ENCODE data around the gene CGB7.
A peak's percentile ranks its signal among the peaks of the same experiment; 100 is the strongest.
"Not testable (repeated sequence)": the region's sequence is repeated elsewhere in the genome, so short reads cannot be mapped to it uniquely, and the experiment has no call there.

CGB7 gene

DNA sequence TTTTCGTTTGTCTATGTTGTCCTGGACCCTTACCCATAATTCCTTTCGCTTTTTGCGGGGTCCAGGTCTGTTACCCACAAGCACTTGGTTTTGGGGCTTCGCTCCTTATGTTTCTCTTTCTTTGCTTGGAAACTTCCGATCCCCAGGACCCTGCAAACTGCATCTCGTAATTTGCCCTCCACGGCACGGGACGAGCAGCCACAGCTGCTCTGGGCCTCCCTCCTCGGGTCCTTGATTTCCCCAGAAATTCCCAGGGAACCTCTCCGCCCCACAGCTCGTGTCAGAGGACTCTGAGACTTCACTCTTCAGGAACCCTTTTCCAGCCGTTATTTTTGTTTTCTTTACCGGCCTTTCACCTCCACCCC, 28.3 kb upstream of the CGB7 start:
- ATAC-seq (replicated peaks) (no peak), DNase-seq (no peak)
- Mint-ChIP-seq H3K27ac (peak overlapping the region; percentile 98), H3K27me3 (peaks cover 0 to 5% of the 10 kb centered on the region in 2 donors), H3K4me3 (peak overlapping the region; percentile 98), H3K4me1 (peaks cover 24 to 47% of the 10 kb centered on the region in 2 donors), H3K9me3 (no peaks in the 10 kb centered on the region), H3K36me3 (peaks cover 29 to 31% of the 10 kb centered on the region in 2 donors)

- peaks cover 0 to 11% of the 10 kb centered on the region in 2 donors for H3K27me3 Mint-ChIP-seq
- H3K36me3 Mint-ChIP-seq, result peaks cover 23 to 25% of the 10 kb centered on the region in 2 donors
- peak within 1 kb of the TSS; percentile 98 for H3K27ac Mint-ChIP-seq
- no peaks in the 10 kb centered on the region for H3K9me3 Mint-ChIP-seq
- DNase-seq, result peak; percentile 99
- peak within 1 kb of the TSS; percentile 98 for H3K4me3 Mint-ChIP-seq
- peak; percentile 96 to 98 for ATAC-seq (replicated peaks)
- peaks cover 19 to 41% of the 10 kb centered on the region in 2 donors for H3K4me1 Mint-ChIP-seq
These were observed 27.7 kb upstream of the CGB7 start, which contains the start of gene SNRNP70 for GRCh38 chr19:49085020-49085867. Gene SNRNP70, plus strand, starts transcription at chr19:49085451. Its CDS starts 964 bp downstream, at chr19:49086415.

- DNase-seq (no peak), ATAC-seq (replicated peaks) (no peak)
- peaks cover 20 to 21% of the 10 kb centered on the region in 2 donors for H3K36me3 Mint-ChIP-seq
- peaks cover 0 to 11% of the 10 kb centered on the region in 2 donors for H3K27me3 Mint-ChIP-seq
- peaks cover 19 to 39% of the 10 kb centered on the region in 2 donors for H3K4me1 Mint-ChIP-seq
- H3K9me3 Mint-ChIP-seq, result no peaks in the 10 kb centered on the region
- H3K27ac Mint-ChIP-seq, result peak overlapping the region; percentile 98
- peak overlapping the region; percentile 98 for H3K4me3 Mint-ChIP-seq
These were observed 26.9 kb upstream of the CGB7 start for GRCh38 chr19:49084206-49085019.

GRCh38 chr19:49081273-49081672, 23.7 kb upstream of the CGB7 start:
- ATAC-seq (replicated peaks), result no peak
- H3K36me3 Mint-ChIP-seq, result peaks cover 9 to 10% of the 10 kb centered on the region in 2 donors
- H3K27me3 Mint-ChIP-seq, result peaks cover 2 to 15% of the 10 kb centered on the region in 2 donors
- no peak overlapping the region for H3K4me3 Mint-ChIP-seq
- DNase-seq, result no peak
- H3K4me1 Mint-ChIP-seq, result peaks cover 8 to 12% of the 10 kb centered on the region in 2 donors
- no peak overlapping the region for H3K27ac Mint-ChIP-seq
- H3K9me3 Mint-ChIP-seq, result no peaks in the 10 kb centered on the region

DNA sequence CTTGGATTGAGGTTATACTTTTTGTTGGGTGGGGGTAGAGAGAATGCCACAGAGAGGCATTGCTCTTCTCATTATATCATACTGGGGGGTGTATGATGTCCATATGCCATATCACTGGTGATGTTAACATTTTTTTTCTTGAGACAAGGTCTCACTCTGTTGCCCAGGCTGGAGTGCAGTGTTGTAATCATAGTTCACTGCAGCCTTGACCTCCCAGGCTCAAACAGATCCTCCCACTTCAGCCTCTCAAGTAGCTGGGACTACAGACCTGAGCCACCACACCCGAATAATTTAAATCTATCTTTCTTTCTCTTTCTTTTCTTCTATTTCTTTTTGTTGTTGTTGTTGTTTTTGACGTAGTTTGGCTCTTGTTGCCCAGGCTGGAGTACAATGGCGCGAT, 22.8 kb upstream of the CGB7 start:
- peaks cover 11 to 24% of the 10 kb centered on the region in 2 donors for H3K27me3 Mint-ChIP-seq
- H3K9me3 Mint-ChIP-seq, result no peaks in the 10 kb centered on the region
- H3K27ac Mint-ChIP-seq, result no peak overlapping the region
- DNase-seq (no peak), ATAC-seq (replicated peaks) (no peak)
- peaks cover 2 to 4% of the 10 kb centered on the region in 2 donors for H3K36me3 Mint-ChIP-seq
- peaks cover 6 to 8% of the 10 kb centered on the region in 2 donors for H3K4me1 Mint-ChIP-seq
- no peak overlapping the region for H3K4me3 Mint-ChIP-seq

- H3K36me3 Mint-ChIP-seq, result peaks cover 4 to 15% of the 10 kb centered on the region in 2 donors
- H3K4me1 Mint-ChIP-seq, result peaks cover 9 to 16% of the 10 kb centered on the region in 2 donors
- H3K27me3 Mint-ChIP-seq, result peaks cover 41 to 62% of the 10 kb centered on the region in 2 donors
- H3K4me3 Mint-ChIP-seq; DNase-seq; ATAC-seq (replicated peaks); H3K9me3 Mint-ChIP-seq; H3K27ac Mint-ChIP-seq: not testable (repeated sequence)
These were observed 17.3 kb upstream of the CGB7 start for GRCh38 chr19:49074869-49075268.

- peak overlapping the region; percentile 68 for H3K27ac Mint-ChIP-seq
- peaks cover 4 to 15% of the 10 kb centered on the region in 2 donors for H3K36me3 Mint-ChIP-seq
- DNase-seq (no peak), ATAC-seq (replicated peaks) (no peak)
- peak overlapping the region; percentile 70 to 72 for H3K4me3 Mint-ChIP-seq
- H3K4me1 Mint-ChIP-seq, result peaks cover 9 to 16% of the 10 kb centered on the region in 2 donors
- peaks cover 52 to 74% of the 10 kb centered on the region in 2 donors for H3K27me3 Mint-ChIP-seq
- peaks cover 8 to 10% of the 10 kb centered on the region in 2 donors for H3K9me3 Mint-ChIP-seq
These were observed 16.2 kb upstream of the CGB7 start for GRCh38 chr19:49073514-49074378.

GRCh38 chr19:49071860-49072547, 14.5 kb upstream of the CGB7 start:
- Mint-ChIP-seq H3K4me3 (peak overlapping the region in 1 of 2 donors; percentile 31), H3K27me3 (peaks cover 61 to 84% of the 10 kb centered on the region in 2 donors), H3K9me3 (peaks cover 8 to 10% of the 10 kb centered on the region in 2 donors), H3K27ac (no peak overlapping the region), H3K36me3 (peaks cover 4 to 15% of the 10 kb centered on the region in 2 donors), H3K4me1 (peaks cover 9 to 16% of the 10 kb centered on the region in 2 donors)
- ATAC-seq (replicated peaks) (no peak), DNase-seq (no peak)

- peaks cover 4 to 15% of the 10 kb centered on the region in 2 donors for H3K36me3 Mint-ChIP-seq
- H3K27ac Mint-ChIP-seq, result no peak overlapping the region
- H3K4me3 Mint-ChIP-seq, result no peak overlapping the region
- ATAC-seq (replicated peaks) (no peak), DNase-seq (no peak)
- H3K27me3 Mint-ChIP-seq, result peaks cover 65 to 88% of the 10 kb centered on the region in 2 donors
- H3K9me3 Mint-ChIP-seq, result peaks cover 8 to 10% of the 10 kb centered on the region in 2 donors
- peaks cover 12 to 19% of the 10 kb centered on the region in 2 donors for H3K4me1 Mint-ChIP-seq
These were observed 12.9 kb upstream of the CGB7 start for GRCh38 chr19:49070416-49070815.

DNA sequence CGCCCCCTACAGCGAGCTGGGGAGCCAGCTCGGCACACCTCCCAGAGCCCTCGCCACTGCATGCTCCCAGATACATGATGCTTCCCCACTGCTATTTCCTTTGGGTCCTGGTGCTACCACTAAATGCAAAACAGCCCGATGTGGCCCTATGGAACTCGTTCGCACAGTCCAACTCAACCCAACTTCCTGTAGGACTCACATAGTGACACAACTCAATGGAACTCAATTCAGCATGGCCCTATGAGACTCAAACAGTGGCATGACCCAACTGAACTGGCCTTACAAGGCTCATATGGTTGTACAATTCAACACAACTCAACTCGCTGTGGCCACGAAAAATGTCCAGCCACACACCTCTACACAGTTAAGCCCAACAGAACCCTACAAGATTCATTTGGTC, 11.5 kb upstream of the CGB7 start:
- Mint-ChIP-seq H3K4me1 (peaks cover 11 to 20% of the 10 kb centered on the region in 2 donors), H3K27me3 (peaks cover 64 to 84% of the 10 kb centered on the region in 2 donors), H3K9me3 (peaks cover 8 to 10% of the 10 kb centered on the region in 2 donors), H3K36me3 (peaks cover 4 to 15% of the 10 kb centered on the region in 2 donors), H3K27ac (no peak overlapping the region), H3K4me3 (no peak overlapping the region)
- no peak for ATAC-seq (replicated peaks)
- no peak for DNase-seq

- Mint-ChIP-seq H3K27ac (no peak overlapping the region), H3K27me3 (peaks cover 50 to 81% of the 10 kb centered on the region in 2 donors)
- ATAC-seq (replicated peaks), result no peak
These were observed 10.0 kb upstream of the CGB7 start for GRCh38 chr19:49067554-49067953.

DNA sequence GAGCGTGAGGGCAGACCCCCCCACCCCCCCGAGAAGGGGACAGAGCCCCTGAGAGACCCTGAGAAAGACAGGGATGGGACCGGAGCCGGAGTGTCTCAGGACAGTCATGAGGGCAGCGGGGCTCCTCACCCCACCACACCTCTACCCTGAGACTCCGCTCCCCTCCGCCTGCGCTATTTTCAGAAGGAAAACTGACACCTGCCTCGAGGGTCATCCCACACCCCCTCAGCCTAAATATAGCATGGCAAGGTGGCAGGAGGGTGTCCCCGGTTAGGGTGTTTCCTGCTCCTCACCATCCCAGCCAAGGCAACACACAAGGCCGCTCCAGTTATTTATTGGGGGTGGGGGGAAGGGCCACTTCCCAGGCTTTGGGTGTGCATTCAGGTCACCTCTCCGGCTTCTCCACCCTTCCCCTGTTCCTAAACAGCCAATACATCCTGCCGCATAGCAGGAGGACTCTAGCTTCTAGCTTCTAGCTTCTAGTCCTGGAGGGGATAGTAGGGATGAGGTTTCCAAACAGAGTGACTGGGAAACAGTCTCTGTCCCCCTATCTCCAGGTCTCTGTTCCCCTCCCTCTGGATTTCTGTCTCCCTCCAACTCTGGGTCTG, 8.5 kb upstream of the CGB7 start:
- ATAC-seq (replicated peaks) (no peak), DNase-seq (no peak)
- H3K4me1 Mint-ChIP-seq, result peaks cover 4 to 6% of the 10 kb centered on the region in 2 donors
- peaks cover 3 to 6% of the 10 kb centered on the region in 2 donors for H3K36me3 Mint-ChIP-seq
- H3K27ac Mint-ChIP-seq, result no peak overlapping the region
- H3K4me3 Mint-ChIP-seq, result no peak overlapping the region
- peaks cover 7 to 10% of the 10 kb centered on the region in 2 donors for H3K9me3 Mint-ChIP-seq
- H3K27me3 Mint-ChIP-seq, result peaks cover 56 to 78% of the 10 kb centered on the region in 2 donors

More at GRCh38 chr19:49067554-49067953, 10.0 kb upstream of the CGB7 start:
- Mint-ChIP-seq H3K4me1 (peaks cover 4 to 5% of the 10 kb centered on the region in 2 donors), H3K36me3 (peaks cover 3 to 6% of the 10 kb centered on the region in 2 donors), H3K9me3 (peaks cover 7 to 10% of the 10 kb centered on the region in 2 donors), H3K4me3 (no peak overlapping the region)
- DNase-seq, result no peak
